Measurements from ENCODE around the gene SFXN5.
"Not testable (repeated sequence)": the region's sequence is repeated elsewhere in the genome, so short reads cannot be mapped to it uniquely, and the experiment has no call there.

Gene SFXN5

GRCh38 chr2:73101626-73102256, 30.2 kb upstream of the SFXN5 start:
- DNase-seq (ENCODE audit: low spot score) = no peak

DNA sequence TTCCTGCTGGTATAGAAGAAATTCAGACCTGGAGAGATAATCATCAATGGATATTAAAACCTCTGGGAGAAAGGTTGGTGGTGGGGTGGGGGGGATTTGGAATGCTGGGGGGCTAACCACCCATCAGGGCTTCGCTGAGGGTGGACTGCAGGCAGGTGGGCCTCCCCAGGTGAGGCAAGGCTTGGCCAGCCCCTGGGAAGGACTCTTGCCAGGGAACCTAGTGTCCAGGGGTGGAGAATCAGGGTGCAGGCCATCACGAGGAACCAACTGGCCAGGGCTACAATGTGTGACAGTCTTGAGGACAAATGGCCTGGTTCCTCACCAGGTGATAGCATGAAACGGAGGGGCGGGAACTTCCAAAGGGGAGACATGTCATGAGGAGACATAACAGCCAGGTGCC, 29.4 kb upstream of the SFXN5 start:
- no peak for DNase-seq (ENCODE audit: low spot score)

GRCh38 chr2:73099486-73099885, 28.0 kb upstream of the SFXN5 start:
- no peak for DNase-seq (ENCODE audit: low spot score)

DNA sequence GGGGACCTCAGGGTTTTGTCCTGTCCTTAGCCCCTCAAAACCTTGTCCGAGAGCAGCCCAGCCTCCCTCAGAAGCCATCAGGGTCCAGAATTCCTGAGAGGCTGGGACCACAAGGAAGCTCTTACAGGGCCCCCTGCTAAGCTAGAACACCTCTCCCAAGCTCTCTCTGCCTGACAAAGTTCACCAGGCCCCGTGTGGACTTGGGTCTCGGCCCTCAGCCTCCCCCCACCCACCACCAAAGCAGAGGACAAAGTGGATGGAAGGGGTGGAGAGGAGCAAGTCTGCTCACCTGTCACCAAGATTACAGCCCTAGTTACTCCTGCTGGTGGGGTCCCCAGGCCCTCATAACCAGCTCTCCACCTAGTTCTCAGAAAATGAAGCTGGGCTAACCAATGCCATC, 24.4 kb upstream of the SFXN5 start:
- no peak for DNase-seq (ENCODE audit: low spot score)

DNA sequence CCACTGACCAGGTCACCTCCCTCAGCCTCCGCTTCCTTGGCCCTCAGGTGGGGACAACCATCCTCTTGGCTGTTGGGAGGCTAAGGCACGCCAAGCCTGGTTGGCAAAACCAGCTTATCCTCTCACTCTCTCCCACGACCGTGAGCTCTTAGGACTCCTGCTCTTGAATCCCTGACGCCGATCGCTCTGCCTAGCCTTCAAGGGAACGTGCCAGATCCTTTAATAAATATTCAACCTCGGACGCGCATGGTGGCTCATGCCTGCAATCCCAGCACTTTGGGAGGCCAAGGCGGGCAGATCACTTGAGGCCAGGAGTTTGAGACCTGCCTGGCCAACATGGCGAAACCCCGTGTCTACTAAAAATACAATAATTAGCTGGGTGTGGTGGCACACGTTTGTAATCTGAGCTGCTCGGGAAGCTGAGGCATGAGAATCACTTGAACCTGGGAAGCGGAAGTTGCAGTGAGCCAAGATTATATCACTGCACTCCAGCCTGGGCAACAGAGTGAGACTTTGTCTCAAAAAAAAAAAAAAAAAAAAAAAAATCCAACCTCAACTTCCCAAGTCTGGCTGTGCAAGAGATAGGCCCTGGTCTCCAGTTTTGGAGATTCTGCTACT, 22.2 kb upstream of the SFXN5 start:
- not testable (repeated sequence) for DNase-seq (ENCODE audit: low spot score)

GRCh38 chr2:73092146-73092783, 20.8 kb upstream of the SFXN5 start:
- no peak for DNase-seq (ENCODE audit: low spot score)

GRCh38 chr2:73091696-73092095, 20.2 kb upstream of the SFXN5 start:
- no peak for DNase-seq (ENCODE audit: low spot score)

DNA sequence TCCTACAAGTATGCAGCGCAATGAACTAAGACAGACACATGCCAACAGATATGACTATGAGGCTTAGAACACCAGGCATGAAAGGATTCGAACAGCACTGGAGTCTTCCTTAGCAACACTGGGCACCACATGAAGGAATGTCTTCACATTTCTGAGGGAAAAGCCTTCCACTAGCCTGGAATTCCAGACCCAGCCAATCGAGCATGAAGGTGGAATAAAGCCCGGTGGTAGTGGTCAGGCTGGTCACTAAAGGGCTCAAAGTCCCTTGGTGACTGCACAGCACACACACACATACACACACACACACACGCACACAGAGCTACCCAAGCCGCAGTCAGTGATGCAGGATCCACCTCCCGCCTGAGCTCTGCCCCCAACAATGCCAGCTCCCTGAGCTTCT, 19.7 kb upstream of the SFXN5 start:
- no peak for DNase-seq (ENCODE audit: low spot score)

- no peak for DNase-seq (ENCODE audit: low spot score)
Observed at GRCh38 chr2:73089270-73090030, 17.9 kb upstream of the SFXN5 start.

DNA sequence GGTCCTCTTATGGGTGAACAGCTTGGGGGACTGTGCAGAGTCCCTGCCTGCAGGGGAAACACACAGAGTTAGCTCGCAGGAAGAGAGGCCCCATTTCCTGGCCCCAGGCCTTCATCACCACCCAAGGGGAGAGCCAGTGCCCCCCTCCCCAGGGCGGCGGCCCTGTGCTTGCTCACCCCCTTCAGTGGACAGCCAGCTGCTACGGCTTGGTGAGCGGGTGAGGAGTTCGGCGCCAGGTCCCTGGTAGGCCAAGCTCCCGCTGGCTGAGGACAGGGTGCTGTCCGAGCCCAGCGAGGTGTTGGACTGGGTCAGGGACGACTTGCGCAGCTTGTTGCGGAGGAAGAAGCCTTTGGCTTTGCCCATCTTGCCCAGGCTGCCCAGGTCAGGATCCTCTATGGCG, 17.2 kb upstream of the SFXN5 start:
- DNase-seq (ENCODE audit: low spot score) = no peak

DNA sequence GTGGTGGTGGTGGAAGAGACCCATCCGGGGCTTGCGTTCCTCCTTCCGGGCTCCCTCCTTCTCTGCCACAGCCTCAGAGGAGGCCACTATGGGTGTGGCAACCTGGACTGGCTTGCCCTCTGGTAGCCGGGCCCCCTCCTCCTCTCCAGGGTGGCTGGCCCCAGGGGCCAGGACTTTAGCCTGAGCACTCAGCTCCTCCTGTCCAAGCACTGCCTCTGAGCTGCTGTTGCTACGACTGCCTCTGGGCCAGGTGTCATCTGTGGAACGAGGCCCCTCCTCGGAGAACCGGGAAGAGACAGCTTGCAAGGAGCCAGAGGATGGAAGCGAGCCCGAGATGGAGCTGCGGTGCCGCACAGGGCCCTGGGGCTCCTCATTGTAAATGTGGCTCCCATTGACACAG, 16.7 kb upstream of the SFXN5 start:
- no peak for DNase-seq (ENCODE audit: low spot score)

DNA sequence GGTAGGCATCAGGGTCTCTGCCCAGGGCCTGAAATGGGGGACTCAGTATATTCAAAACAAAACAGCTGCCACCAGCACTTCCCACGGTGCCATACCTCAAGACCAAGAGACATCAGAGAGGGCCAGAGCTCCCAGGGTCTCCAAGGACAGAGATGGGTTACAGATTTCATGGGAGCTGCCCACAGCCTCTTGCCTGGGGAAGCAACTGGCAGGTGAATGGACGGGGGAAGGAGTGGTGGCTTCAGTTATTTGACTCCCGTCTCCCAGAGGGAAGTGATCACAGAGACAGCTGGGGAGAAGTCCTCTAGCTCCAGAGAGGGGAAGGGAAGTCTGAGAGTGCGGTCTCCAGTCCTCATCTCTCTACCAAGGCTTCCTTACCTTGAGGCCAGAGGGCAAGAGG, 15.8 kb upstream of the SFXN5 start:
- no peak for DNase-seq (ENCODE audit: low spot score)

DNA sequence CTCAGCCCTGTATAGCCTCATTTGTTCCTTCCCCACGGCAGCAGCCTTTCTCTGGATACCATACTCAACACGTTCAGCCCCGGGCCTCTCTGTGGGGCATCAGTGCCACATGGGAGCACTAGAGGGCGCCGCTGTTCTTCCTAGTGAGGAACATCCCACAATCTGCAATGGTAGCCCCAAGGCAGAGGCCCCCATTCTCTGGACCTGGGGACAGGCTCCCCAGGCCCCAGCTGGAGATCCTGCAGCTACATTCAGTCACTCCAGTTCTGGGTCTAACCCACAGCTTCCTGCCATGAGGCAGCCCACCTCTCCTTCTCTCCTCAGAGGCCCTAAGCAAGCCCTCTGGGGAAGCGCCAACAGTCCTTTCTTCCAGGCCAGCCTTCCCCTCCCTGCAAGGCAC, 14.2 kb upstream of the SFXN5 start:
- DNase-seq (ENCODE audit: low spot score) = peak; percentile 66

- no peak for DNase-seq (ENCODE audit: low spot score)
Observed at GRCh38 chr2:73084971-73085370, 13.5 kb upstream of the SFXN5 start.

DNA sequence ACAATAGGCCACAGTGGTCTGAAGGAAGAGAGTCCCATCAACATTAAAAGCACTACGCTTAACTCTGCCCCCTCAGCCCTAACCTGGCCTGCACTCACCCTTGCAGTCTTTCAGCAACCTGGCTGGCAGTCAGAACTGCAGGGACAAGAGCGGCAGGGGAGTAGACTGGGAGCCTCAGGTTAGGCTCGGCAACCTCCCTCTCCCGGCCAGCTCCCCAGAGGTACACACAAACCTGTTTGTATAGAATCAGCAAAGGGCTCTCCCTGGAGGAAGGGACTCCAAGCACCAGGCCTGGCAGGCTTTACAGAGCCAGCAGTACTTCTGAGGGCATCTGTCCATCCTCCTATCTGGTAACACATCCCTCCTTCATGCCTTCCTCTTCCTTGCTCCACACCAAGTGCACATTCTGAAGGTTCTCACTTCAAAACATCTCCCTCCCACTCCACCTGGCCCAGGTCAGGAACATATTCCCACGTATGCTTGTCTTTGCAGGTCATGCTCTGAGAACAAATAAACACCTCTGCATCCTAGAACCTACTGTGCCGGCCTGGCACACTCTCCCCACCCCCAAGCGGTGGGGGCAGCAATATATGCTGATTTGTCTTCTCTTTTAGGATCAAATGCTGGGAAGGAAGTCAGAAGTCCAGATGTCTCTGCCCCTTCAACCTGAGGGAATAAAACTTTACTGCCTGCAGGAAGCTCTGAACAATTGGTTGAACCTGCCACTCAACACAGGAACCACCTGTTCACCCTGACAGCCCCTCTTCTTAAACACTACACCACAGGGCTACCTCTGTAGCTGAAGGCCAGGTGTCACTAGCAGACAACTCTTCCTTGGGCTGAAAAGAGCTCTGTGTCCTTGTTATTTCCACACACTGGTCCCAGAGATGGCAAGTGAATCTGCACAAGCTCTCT, 12.6 kb upstream of the SFXN5 start:
- no peak for DNase-seq (ENCODE audit: low spot score)

DNA sequence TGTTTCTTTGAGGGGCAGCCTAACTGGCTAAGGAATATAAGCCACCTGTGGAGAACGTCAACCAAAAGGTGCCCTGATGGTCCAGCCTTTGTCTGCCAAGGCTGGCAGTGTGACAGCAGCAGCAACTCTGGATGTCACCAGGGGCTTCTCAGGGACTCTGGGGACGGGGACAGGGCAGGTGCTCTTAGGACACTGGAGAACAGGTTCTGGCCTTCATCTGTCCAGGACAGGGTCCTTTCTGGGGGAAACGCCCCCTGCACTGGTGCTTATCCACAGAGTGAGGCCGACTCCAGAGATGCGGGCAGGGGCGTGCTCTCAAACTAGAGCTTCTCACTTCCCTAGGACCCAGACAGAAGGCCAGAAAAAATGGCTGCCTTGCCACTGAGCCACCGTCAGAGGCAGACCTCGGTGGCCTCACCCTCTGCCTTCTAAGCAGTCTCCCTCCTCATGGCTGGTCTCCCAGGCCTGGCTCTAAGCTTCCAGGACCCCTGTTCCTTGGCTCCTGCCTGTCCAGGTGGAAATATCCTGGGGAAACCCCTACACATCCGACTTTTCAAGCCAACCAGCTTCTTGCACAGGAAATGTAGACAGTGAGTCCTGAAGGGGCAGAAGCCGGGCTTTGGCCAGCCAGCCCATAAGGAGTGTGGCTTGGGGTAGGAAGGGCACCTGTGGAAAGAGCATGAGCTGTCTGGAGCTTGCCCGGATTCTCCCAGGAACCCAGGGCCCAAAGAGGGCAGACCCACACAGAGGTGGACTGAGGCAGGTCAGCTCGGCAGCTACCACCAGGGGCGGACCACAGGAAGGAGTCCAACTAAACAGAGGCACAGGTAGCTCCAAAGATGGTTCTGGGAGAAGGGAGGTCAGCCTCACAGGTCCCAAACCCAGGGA, 11.3 kb upstream of the SFXN5 start:
- DNase-seq (ENCODE audit: low spot score) = no peak

DNA sequence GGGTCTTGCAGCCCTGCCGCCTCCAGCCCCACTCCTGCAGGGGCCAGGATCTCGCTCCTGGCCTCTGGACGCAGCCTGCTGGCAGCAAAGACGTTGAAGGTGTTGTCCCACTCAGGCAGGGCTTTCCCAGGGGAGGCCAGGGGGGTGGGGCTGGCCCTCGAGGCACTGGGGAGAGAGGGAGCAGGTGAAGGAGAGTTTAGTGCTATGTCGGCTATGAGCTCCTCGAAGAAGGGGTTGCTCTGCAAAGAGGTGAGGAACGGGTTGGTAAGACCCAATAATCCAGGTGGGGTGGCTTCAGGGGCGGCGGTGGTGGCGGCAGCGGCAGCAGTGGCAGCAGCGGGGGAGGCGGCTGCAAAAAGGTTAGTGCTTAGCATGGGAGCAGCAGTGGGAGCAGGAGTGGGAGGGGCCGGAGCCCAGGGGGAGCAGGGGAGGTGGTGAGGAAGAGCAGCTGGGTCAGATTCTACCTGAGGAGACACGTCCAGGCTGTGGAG, 9.7 kb upstream of the SFXN5 start:
- no peak for DNase-seq (ENCODE audit: low spot score)

DNA sequence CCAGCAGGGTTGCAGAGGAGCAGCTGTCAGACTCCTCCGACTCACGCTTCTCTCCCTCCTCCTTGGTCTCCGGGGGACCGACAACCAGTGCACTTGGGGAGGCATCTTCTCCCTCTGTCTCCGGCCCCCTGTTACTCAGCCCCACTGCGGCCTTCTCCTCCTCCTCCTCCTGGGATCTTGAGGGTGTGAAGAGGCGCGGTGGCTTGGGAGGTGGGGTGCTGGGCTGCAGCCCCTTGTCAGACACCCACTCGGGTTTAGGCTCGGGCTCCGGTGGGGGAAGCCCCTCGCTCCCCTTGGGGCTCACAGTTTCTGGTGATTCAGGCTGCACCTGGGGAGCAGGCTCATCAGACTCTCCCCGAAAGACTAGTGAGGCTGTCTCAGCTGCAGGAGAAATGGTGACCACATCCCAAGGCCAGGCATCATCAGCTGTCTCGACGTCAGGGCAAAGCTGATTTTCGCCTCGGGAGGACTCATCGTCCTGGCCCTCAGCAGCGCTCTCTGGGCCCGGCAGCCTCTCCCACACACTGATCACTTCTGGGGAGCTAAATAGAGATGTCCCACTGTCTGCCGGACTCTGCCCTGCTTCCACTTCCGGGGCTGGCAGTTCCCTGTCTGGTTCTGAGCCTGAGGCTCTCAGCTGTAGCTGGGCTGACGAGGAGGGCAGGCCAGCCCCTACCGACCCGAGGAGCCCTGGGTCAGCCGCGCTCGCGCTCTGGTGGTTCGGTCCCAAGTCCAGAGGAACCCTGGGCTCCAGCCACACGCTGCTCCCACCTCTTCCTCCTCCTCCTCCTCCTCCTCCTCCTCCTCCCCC, 9.0 kb upstream of the SFXN5 start:
- DNase-seq (ENCODE audit: low spot score) = no peak

GRCh38 chr2:73079636-73080035, 8.1 kb upstream of the SFXN5 start:
- no peak for DNase-seq (ENCODE audit: low spot score)

All from hematopoietic multipotent progenitor cell treated with erythropoietin and hydrocortisone succinate and interleukin-3 and kit ligand, for 17 days (in vitro differentiated cells).